Uterus (tissue), 2 donors: ENCODE measurements around the gene ASCC1.

Source experiments
- CTCF ChIP-seq, 4 experiments: fragments of 200-600 bp in 2 of 4; fragments of 450-650 bp in 2 of 4; sonication (generic) in 2 of 4; IDR thresholded peaks; one replicate each; pipeline ENCODE4 v1.5.1; 2016 to 2019; ENCODE audit warnings: antibody characterized with exemption in 4 of 4, mild to moderate bottlenecking in 2 of 4, moderate library complexity in 1 of 4
- POLR2A ChIP-seq, 2 donors: fragments of 450-650 bp; IDR thresholded peaks; one replicate each; pipeline ENCODE4 v1.6.1; 2016; ENCODE audit warnings: antibody characterized with exemption in 2 of 2, mild to moderate bottlenecking in 1 of 2, moderate library complexity in 1 of 2

- TF ChIP-seq POLR2A (IDR thresholded peaks at IDR 0.05) (no peak), CTCF (IDR thresholded peaks at IDR 0.05) (no peak)
Measured at GRCh38 chr10:72050873-72051272, 165.2 kb downstream of the ASCC1 start.
